ENCODE data around the gene HCN2.

DNA sequence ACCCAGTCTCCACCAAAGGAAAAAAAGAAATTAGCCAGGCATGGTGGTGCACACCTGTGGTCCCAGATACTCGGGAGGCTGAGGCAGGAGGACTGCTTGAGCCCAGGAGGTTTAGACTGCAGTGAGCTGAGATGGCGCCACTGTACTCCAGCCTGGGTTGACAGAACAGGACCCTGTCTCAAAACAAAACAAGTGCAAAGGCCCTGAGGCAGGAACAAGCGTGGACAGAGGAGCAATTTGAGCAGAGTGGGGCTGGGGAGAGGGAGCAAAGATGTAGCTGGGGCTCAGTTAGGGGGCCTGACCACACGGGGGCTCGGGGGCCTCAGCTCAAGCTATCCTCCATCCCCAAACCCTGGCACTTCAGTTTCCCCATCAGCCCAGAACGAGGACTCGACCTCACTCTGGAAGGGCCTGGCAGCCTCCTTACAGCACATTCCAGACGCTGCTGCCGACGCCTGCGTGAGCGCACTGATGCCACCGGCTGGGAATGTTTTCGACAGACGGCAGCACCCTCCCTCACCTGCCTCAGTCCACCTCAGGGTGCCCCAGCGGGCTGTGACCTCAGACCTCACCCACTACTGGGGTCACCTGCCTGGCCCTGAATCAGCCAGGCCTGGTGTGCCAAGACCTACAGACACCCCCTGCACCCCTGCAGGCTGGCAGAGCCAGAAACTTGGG is 45.4 kb downstream of the HCN2 start:
- no peak for TF ChIP-seq MXI1 (IDR thresholded peaks at IDR 0.05; ENCODE audit: low read depth, low read length)
- TF ChIP-seq CTCF (IDR thresholded peaks at IDR 0.05), result no peak
- no peak for TF ChIP-seq RXRA (IDR thresholded peaks at IDR 0.05; ENCODE audit: borderline replicate concordance, low read depth)
- TF ChIP-seq POLR2AphosphoS5 (IDR thresholded peaks at IDR 0.05; ENCODE audit: low read depth, low read length), result no peak
- TF ChIP-seq EZH2phosphoT487 (IDR thresholded peaks at IDR 0.05; ENCODE audit: borderline replicate concordance, low read depth), result no peak
- no peak for TF ChIP-seq EP300 (IDR thresholded peaks at IDR 0.05; ENCODE audit: borderline replicate concordance in 1 of 2, low read depth in 1 of 2, low read length in 1 of 2)
